Uterine smooth muscle cell (primary cell): ENCODE data around the gene KAZN. TPM values are rescaled to one million over a fixed set of nuclear protein-coding genes. Genes with fewer than 3 reads are reported as not detected.

Experiments used
- total RNA-seq: library from RNA; depleted of rRNA; stranded (reverse); fragments of >200 nt; gene quantifications from 2 replicates; pipeline ENCODE4 v1.2.3, GENCODE V29; 2014

KAZN gene
- 1.7 and 3.6 TPM in 2 replicates for total RNA-seq

DNA sequence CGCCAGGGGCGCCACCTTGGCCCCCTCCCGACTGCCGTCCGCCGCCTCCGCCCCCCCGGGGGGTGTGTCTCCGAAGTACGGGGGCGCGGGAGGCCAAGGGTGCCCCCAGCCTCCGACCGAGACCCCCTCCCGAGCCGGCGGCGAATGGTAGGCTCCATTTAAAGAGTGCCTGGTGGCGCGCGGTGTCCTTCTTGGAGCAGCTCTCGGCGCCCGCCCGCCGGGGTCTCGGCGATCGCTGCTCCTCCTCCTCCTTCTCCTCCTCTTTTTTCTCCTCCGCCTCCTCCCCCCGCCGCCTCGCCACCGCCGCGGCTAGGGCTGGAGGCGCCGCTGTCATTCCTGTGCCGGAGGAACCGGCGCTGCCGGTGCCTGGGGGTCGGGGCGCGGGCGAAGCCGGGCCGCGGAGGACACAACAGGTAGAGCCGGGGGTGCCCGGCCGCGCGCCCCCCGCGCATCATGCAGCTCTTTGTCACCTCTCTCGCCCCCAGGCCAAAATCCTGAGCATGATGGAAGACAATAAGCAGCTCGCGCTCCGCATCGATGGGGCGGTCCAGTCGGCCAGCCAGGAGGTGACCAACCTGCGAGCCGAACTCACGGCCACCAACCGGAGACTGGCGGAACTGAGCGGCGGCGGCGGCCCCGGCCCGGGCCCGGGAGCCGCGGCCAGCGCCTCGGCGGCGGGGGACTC is at the start of gene KAZN:
Gene KAZN (plus strand): TSS at position 188 of the 685 bp plus-strand sequence.

DNA sequence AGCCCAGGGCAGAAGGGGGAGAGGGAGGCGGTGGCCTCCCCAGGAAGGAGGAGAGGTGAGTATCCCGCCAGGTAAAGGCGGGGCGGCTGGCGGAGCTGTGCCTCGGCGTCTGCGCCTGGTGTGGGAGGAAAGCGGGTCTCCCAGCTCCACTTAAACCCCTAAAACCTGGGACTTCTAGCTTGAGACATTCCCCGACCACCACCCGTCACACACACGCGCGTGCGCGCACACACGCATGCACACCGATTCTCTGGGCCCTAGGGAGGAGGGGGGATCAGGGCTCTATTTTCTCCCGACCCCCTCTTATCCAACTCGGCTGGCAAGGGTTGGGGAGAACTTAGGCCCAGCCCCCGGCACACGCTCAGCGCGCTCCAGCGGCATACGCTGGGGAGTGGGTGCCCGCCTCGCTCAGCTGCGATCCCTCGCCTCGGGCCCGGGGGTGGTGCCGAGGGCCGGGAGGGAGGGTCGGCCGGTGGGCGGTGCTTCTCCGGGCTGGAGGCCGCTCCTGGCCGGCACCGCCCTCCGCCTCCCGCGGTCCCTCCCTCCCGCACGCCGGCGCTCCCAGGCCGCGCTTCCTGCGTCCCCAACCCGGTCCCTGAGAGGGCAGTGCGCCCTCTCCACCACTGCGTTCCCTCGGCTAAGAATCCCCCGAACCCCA is 554.8 kb downstream of the KAZN start, which contains the start of gene TMEM51:
Gene TMEM51 (plus strand): TSS at position 564 of the 658 bp plus-strand sequence. CDS start 61,341 bp downstream, outside the sequence.

